ENCODE measurements around the gene CCDC51.

DNA sequence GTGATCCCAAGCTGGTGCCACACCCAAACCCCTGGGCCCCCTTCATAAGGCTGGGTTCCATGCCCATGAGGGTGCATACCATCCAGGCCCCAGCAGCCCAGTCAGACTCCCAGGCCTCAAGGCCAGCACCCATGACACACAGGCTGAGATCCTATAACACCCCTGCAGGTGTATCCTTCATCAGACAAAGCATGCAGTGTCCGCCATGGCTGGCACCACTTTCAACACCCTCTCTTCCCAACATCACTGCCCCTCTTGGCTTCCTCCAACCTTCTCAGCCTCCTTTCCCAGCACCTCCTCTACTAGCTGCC, 3.5 kb downstream of the CCDC51 start:
- TF ChIP-seq TAF1 (IDR thresholded peaks at IDR 0.05; ENCODE audit: borderline replicate concordance, low read depth, low read length) (no peak), POLR2A (IDR thresholded peaks at IDR 0.05; ENCODE audit: low read depth, low read length) (no peak)
